ENCODE data around the gene PIP5KL1. TPM values are rescaled to one million over a fixed set of nuclear protein-coding genes. Genes with fewer than 3 reads are reported as not detected.

Gene PIP5KL1
- total and polyA plus RNA-seq, 2 of the 4 experiments (the other 2 are of a cell fraction): 0.36 to 3.6 TPM

DNA sequence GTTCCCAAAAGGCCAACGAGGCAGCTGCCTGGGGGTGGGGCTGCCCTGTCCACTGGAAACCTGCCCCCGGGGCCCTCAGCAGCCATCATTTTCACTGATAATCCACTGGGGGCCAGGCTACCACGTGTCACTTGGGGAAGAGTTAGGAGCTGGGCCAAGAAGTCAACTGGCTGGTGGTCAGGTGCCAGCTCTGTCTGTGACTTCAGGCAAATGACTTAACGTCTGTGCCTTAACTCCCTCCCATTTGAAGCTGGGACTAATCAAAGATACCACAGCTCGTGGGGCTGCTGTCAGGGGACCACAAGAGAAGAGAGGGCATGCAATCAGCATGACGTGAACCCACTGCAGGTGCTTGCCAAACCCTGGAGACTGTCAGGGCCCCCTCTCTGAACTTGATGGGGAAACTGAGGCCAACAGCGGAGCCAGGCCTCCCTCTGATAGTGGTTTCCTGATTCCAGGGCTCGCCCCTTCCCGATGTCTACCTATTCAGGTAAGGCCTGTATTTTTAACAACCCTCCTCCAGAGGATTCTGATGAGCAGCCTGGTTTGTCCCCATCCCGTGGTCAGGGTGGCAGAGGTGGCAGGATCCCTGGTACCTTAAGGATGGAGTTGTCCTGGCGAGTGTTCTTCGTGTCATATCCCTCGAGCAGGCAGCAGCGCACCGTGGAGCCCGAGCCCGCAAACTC, 19.4 kb upstream of the PIP5KL1 start:
- no peak overlapping the region for H3K56ac ChIP-seq (ENCODE audit: extremely low read depth, insufficient read depth, low read length)
- H3K9me3 ChIP-seq (ENCODE audit: control insufficient read depth, insufficient read depth, low read length): no peaks in the 10 kb centered on the region
- no peak overlapping the region for H3K18ac ChIP-seq (ENCODE audit: low read depth, low read length)
- ChIA-PET POLR2A (ENCODE audit: unreplicated experiment) (no interaction called here), CTCF (no interaction called here)
- no peak overlapping the region for H3K4me3 ChIP-seq (ENCODE audit: insufficient read depth, low read depth, low read length)
- intact Hi-C loops (cut with micrococcal nuclease): no loop called here
- in situ Hi-C loops (cut with MboI; ENCODE audit: low sequenced_read_pairs): no loop called here
- H2BK5ac ChIP-seq (ENCODE audit: low read depth, low read length, poor library complexity, severe bottlenecking): no peak overlapping the region
- H3K4me1 ChIP-seq (ENCODE audit: control insufficient read depth, insufficient read depth, low read length): peaks cover 4% of the 10 kb centered on the region; the same call in 1 of the 2 replicates
- no peak overlapping the region for H2BK20ac ChIP-seq (ENCODE audit: low read depth, low read length)
- no TSS peak for BruUV-seq (replicated peaks)
- no peak overlapping the region for H4K5ac ChIP-seq (ENCODE audit: low read depth, low read length)
- ATAC-seq (ENCODE audit: low read depth): no peak
- WGBS, 2 experiments (ENCODE audit: extremely low coverage in 2 of 2, insufficient read length in 1 of 2): 93% methylated on average over 8 of the region's 17 CpGs; no CpG with 5 or more reads in 1 of the 2 experiments
- H2BK15ac ChIP-seq (ENCODE audit: low read depth, low read length): no peak overlapping the region
- H3K4ac ChIP-seq (ENCODE audit: low read depth, low read length): no peak overlapping the region
- H2AFZ ChIP-seq (replicated peaks; ENCODE audit: low read length, poor library complexity): no peak overlapping the region
- TF ChIP-seq MXI1 (IDR thresholded peaks at IDR 0.05; ENCODE audit: borderline replicate concordance, low read depth, low read length) (no peak), BHLHE40 (IDR thresholded peaks at IDR 0.05; ENCODE audit: low read depth, low read length) (no peak), RFX5 (IDR thresholded peaks at IDR 0.05; ENCODE audit: low read depth, low read length) (no peak), SMC3 (IDR thresholded peaks at IDR 0.05; ENCODE audit: low read depth, low read length) (no peak), CEBPB (IDR thresholded peaks at IDR 0.05; ENCODE audit: low read depth, low read length) (no peak), NFE2L2 (IDR thresholded peaks at IDR 0.05; ENCODE audit: low read depth, low read length) (no peak), MAFK (IDR thresholded peaks at IDR 0.05; ENCODE audit: low read depth, low read length) (no peak), FOS (IDR thresholded peaks at IDR 0.05; ENCODE audit: low read depth, low read length) (no peak), POLR2A (IDR thresholded peaks at IDR 0.05; ENCODE audit: low read depth, low read length) (no peak), MAZ (IDR thresholded peaks at IDR 0.05; ENCODE audit: borderline replicate concordance, low read depth, low read length) (no peak), RCOR1 (IDR thresholded peaks at IDR 0.05; ENCODE audit: insufficient replicate concordance, low read length) (no peak), CHD1 (IDR thresholded peaks at IDR 0.05; ENCODE audit: low read depth, low read length) (no peak)
- TF ChIP-seq, protein P1, sequence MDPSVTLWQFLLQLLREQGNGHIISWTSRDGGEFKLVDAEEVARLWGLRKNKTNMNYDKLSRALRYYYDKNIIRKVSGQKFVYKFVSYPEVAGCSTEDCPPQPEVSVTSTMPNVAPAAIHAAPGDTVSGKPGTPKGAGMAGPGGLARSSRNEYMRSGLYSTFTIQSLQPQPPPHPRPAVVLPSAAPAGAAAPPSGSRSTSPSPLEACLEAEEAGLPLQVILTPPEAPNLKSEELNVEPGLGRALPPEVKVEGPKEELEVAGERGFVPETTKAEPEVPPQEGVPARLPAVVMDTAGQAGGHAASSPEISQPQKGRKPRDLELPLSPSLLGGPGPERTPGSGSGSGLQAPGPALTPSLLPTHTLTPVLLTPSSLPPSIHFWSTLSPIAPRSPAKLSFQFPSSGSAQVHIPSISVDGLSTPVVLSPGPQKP (IDR thresholded peaks at IDR 0.05; ENCODE audit: borderline replicate concordance, low read depth, low read length): no peak
- TF ChIP-seq, protein P2, sequence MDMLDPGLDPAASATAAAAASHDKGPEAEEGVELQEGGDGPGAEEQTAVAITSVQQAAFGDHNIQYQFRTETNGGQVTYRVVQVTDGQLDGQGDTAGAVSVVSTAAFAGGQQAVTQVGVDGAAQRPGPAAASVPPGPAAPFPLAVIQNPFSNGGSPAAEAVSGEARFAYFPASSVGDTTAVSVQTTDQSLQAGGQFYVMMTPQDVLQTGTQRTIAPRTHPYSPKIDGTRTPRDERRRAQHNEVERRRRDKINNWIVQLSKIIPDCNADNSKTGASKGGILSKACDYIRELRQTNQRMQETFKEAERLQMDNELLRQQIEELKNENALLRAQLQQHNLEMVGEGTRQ (IDR thresholded peaks at IDR 0.05; ENCODE audit: low read depth, low read length): no peak
- TF ChIP-seq, protein P3, sequence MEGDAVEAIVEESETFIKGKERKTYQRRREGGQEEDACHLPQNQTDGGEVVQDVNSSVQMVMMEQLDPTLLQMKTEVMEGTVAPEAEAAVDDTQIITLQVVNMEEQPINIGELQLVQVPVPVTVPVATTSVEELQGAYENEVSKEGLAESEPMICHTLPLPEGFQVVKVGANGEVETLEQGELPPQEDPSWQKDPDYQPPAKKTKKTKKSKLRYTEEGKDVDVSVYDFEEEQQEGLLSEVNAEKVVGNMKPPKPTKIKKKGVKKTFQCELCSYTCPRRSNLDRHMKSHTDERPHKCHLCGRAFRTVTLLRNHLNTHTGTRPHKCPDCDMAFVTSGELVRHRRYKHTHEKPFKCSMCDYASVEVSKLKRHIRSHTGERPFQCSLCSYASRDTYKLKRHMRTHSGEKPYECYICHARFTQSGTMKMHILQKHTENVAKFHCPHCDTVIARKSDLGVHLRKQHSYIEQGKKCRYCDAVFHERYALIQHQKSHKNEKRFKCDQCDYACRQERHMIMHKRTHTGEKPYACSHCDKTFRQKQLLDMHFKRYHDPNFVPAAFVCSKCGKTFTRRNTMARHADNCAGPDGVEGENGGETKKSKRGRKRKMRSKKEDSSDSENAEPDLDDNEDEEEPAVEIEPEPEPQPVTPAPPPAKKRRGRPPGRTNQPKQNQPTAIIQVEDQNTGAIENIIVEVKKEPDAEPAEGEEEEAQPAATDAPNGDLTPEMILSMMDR (conservative IDR thresholded peaks at IDR 0.05; ENCODE audit: low read depth, low read length): no peak
- H2AK5ac ChIP-seq (ENCODE audit: low read depth, low read length): no peak overlapping the region
- H2BK120ac ChIP-seq (ENCODE audit: low read depth, low read length): no peak overlapping the region
- H3K23ac ChIP-seq (ENCODE audit: low read depth, low read length): no peak overlapping the region
- peaks cover 17% of the 10 kb centered on the region for H4K20me1 ChIP-seq (ENCODE audit: insufficient read depth, low read length)
- no peak overlapping the region for H4K91ac ChIP-seq (ENCODE audit: insufficient read depth, low read depth, low read length)
- no peak overlapping the region for H3K14ac ChIP-seq (replicated peaks; ENCODE audit: low read depth, low read length)
- H3K79me1 ChIP-seq (ENCODE audit: low read depth in 1 of 2, low read length in 2 of 2): peaks cover 0 to 39% of the 10 kb centered on the region in 2 experiments; a peak in 3 of 4 replicates
- H3K4me2 ChIP-seq (ENCODE audit: low read depth, low read length): no peak overlapping the region
- dilution Hi-C loops (cut with HindIII; ENCODE audit: low sequenced_read_pairs, unreplicated experiment): no loop called here
- no peak for DNase-seq
- no peak overlapping the region for H3K9ac ChIP-seq (ENCODE audit: low read depth, low read length)
- no peak overlapping the region for H3K27ac ChIP-seq (ENCODE audit: insufficient read depth, low read length)
- H2AK9ac ChIP-seq (replicated peaks; ENCODE audit: low read depth, low read length, poor library complexity): peak overlapping the region; percentile 13
- H4K8ac ChIP-seq (ENCODE audit: low read depth in 2 of 2, low read length in 2 of 2): no peak overlapping the region
- peaks cover 12% of the 10 kb centered on the region; the same call in 1 of the 2 replicates for H3K36me3 ChIP-seq (ENCODE audit: control insufficient read depth, insufficient read depth, low read length)
- no peaks in the 10 kb centered on the region for H3K27me3 ChIP-seq (ENCODE audit: control insufficient read depth, insufficient read depth, low read length)
- peaks cover 8% of the 10 kb centered on the region; the same call in 1 of the 2 replicates for H3K9me1 ChIP-seq (ENCODE audit: insufficient read depth, low read length)

Data from IMR-90 (cell line).